Fibroblast of the aortic adventitia (primary cell): ENCODE results near the gene LCN15. TPM values are rescaled to one million over a fixed set of nuclear protein-coding genes. Genes with fewer than 3 reads are reported as not detected.
"Not testable (repeated sequence)": the region's sequence is repeated elsewhere in the genome, so short reads cannot be mapped to it uniquely, and the experiment has no call there.

Experiments
- DNase-seq: peaks from one replicate; pipeline ENCODE4 v3.0.0-alpha.2; 2010; ENCODE audit warnings: low read depth
- H3K4me3 ChIP-seq: 2 replicates; pipeline ENCODE4 v1.5.1; 2011; ENCODE audit warnings: low read depth, mild to moderate bottlenecking, control low read depth, low read length, moderate library complexity
- total RNA-seq: library from RNA; depleted of rRNA; stranded (reverse); fragments of >200 nt; gene quantifications from 2 replicates; pipeline ENCODE4 v1.2.3, GENCODE V29; 2012; ENCODE audit warnings: low replicate concordance
- TF ChIP-seq, protein P1 (sequence below): IDR thresholded peaks from 2 replicates; pipeline ENCODE4 v1.5.1; 2011; ENCODE audit warnings: mild to moderate bottlenecking, low read length, control low read depth, inconsistent platforms; ENCODE audit not compliant: insufficient read depth

LCN15 gene
- total RNA-seq, 1 donor = not detected

DNA sequence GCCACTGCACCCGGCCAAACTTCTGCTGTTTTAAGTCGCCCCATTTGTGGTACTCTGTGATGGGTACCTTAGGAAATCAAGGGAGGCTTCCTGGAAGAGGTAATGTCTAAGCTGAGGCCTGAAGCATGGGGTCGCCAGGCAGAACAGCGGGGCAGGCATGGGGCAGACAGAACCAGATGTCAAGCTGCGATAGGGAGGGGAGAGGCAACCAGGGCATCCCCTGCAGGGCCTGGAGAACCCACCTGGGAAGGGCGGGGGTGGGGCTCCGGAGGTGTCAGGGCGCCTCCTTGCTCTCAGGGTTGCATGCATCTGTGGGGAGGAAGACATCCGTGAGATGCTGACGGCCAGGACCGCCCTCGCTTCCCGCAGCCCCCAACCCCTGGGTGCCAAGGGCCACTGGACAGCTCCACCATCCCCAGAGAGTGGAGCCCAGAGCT lies 2.8 kb downstream of the LCN15 start:
- TF ChIP-seq, protein P1, sequence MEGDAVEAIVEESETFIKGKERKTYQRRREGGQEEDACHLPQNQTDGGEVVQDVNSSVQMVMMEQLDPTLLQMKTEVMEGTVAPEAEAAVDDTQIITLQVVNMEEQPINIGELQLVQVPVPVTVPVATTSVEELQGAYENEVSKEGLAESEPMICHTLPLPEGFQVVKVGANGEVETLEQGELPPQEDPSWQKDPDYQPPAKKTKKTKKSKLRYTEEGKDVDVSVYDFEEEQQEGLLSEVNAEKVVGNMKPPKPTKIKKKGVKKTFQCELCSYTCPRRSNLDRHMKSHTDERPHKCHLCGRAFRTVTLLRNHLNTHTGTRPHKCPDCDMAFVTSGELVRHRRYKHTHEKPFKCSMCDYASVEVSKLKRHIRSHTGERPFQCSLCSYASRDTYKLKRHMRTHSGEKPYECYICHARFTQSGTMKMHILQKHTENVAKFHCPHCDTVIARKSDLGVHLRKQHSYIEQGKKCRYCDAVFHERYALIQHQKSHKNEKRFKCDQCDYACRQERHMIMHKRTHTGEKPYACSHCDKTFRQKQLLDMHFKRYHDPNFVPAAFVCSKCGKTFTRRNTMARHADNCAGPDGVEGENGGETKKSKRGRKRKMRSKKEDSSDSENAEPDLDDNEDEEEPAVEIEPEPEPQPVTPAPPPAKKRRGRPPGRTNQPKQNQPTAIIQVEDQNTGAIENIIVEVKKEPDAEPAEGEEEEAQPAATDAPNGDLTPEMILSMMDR = no peak
- H3K4me3 ChIP-seq = no peak overlapping the region
- DNase-seq = no peak

DNA sequence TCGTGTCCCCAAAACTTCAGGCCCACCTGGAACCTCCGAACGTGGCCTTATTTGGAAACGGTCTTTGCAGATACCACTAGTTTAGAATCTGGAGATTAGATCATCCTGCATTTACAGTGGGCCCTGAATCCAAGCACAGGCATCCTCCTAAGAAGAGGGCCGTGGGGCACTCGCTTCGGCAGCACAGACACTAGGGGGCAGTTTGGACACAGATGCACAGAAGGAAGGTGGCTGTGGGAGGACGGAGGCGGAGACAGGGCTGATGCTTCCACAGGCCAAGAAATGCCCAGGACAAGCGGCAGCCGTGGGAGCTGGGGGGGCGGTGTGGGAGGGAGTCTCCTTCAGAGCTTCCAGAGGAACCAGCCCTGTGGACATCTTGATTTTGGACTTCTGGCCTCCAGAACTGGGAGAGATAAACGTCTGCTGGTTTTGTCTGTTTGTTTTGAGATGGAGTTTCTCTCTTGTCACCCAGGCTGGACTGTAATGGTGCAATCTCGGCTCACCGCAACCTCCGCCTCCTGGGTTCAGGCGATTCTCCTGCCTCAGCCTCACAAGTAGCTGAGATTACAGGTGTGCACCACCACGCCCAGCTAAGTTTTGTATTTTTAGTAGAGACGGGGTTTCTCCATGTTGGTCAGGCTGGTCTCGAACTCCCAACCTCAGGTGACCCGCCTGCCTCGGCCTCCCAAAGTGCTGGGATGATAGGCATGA lies 3.3 kb downstream of the LCN15 start:
- TF ChIP-seq, protein P1 = peak; percentile 77
- DNase-seq = peak; percentile 66
- not testable (repeated sequence) for H3K4me3 ChIP-seq

DNA sequence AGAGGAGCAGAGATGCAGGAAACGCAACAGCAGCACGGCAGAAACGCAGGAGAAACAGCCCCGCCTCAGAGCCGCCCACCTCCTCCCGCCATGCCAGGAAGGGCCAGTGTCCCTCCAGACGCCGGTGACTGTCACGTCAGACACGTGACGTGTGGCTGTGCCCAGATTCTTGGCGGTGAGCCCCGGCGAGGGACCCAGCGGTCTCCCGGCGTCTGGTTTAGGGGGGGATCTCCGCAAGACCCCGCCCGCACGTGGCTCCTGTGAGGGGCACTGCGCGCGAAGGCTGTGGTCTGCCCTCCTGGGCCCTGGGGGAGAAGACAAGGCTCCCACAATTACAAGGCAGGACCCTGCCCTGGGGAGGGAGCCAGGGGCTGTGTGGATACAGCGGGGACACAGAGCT lies 3.9 kb downstream of the LCN15 start:
- no peak for DNase-seq
- TF ChIP-seq, protein P1 = no peak
- no peak overlapping the region for H3K4me3 ChIP-seq

DNA sequence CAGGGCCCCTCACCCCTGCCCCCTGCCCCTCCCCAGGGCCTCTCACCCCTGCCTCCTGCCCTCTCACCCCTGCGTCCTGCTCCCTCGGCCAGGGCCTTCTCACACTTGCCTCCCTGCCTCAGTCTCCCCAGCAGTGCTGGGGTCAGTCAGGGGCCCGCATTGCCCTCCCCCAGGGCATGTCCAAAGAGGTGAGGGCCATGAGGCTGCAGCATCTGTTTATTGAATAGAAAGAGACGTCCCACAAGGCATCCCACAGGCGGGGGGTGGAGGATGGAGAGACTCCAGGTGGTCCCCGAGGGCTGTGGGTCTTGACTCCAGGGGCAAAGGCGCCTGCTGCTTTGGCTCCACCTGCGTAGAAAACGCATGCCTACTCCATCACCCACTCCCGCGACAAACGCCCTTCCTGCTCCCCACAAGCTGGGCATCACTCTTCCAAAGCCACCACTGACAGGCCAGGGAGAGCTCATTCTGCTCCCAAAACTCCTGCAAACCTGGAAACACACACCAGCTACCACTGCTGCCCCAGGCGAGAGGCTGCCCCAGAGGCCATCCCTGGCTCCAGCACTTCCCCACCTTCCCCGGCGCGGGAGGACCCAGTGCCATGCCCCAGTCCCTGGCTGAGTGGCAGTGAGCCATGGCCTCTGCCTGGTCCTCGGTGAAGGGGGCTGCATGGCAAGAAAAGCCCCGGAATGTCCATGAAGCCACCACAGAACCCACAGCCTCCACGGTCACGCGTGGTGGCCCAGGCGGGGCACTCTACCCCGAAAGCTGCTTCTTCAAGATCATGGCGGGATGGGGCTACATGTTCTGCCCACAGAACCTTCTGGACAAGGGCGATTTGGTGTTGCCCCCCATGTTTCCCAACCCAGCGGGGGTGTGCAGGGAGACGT lies 4.6 kb downstream of the LCN15 start:
- TF ChIP-seq, protein P1 = no peak
- no peak overlapping the region for H3K4me3 ChIP-seq
- no peak for DNase-seq

DNA sequence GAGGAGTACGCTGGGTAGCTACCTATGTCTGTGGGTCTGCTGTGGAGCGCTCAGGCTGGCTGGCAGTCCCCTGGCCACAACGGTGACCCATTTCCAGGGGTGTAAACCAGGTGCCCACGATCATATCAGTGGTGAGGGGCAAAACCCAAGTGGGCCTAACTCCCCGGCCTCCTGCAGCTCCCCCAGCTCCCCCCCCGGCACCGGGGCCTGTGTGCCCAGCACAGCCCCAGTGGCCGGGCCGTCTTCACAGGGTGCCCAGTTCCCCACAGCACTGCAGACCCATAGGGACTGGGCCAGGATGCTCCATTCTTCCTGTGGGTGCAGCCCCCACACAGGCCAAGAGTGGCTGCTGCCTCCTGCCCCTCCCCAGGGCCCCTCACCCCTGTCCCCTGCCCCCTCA lies 5.3 kb downstream of the LCN15 start:
- no peak for DNase-seq
- TF ChIP-seq, protein P1 = no peak
- H3K4me3 ChIP-seq = no peak overlapping the region

DNA sequence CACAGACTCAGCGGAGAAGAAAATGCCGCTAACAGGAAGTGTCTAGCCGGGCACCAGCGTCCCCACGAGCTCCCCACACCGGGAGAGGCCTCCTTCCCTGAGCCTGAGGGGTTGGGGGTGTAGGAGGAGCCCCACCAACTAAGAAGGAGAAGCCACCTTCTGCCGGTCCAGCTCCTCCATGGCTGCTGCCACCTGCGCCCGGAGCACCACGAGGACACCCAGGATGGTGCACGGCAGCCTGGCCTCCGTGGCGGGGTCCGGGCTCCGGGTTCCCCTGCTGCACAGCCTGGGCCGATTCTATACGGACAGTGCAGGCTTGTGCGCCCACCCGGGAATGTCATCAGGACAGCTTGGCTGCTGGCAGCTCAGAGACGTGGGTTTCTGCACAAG lies 6.6 kb downstream of the LCN15 start:
- DNase-seq = no peak
- TF ChIP-seq, protein P1 = no peak

More for the DNA sequence above, 6.6 kb downstream of the LCN15 start:
- no peak overlapping the region for H3K4me3 ChIP-seq
